Glutamatergic neuron (in vitro differentiated cells): ENCODE measurements around the gene IGLL1. TPM values are rescaled to one million over a fixed set of nuclear protein-coding genes. Genes with fewer than 3 reads are reported as not detected.
A peak's percentile ranks its signal among the peaks of the same experiment; 100 is the strongest.
"Not testable (repeated sequence)": the region's sequence is repeated elsewhere in the genome, so short reads cannot be mapped to it uniquely, and the experiment has no call there.

ENCODE experiments used
- DNase-seq: peaks from one replicate; pipeline ENCODE4 v3.0.0; 2022
- H3K27ac Mint-ChIP-seq: one replicate; pipeline ENCODE4 v1.8.0; 2020; ENCODE audit warnings: mild to moderate bottlenecking, mixed read lengths, inconsistent platforms; ENCODE audit not compliant: unreplicated experiment
- H3K27me3 Mint-ChIP-seq: one replicate; pipeline ENCODE4 v1.8.0; 2020; ENCODE audit warnings: mild to moderate bottlenecking, moderate library complexity, mixed read lengths, inconsistent platforms; ENCODE audit not compliant: unreplicated experiment
- H3K36me3 Mint-ChIP-seq: one replicate; pipeline ENCODE4 v1.8.0; 2020; ENCODE audit warnings: mild to moderate bottlenecking, mixed read lengths, inconsistent platforms; ENCODE audit not compliant: unreplicated experiment
- H3K4me1 Mint-ChIP-seq: one replicate; pipeline ENCODE4 v1.8.0; 2020; ENCODE audit warnings: mild to moderate bottlenecking, low read depth, mixed read lengths, inconsistent platforms; ENCODE audit not compliant: unreplicated experiment
- H3K4me3 Mint-ChIP-seq: one replicate; pipeline ENCODE4 v1.8.0; 2020; ENCODE audit warnings: mild to moderate bottlenecking, mixed read lengths, inconsistent platforms; ENCODE audit not compliant: unreplicated experiment
- H3K9me3 Mint-ChIP-seq: one replicate; pipeline ENCODE4 v1.8.0; 2020; ENCODE audit warnings: mild to moderate bottlenecking, moderate library complexity, mixed read lengths, inconsistent platforms; ENCODE audit not compliant: unreplicated experiment
- total RNA-seq: library from RNA; stranded (reverse); fragmentation: NEBNext Ultra II Directional; extraction: Animal tissue kit (Norgen Biotek cat#: 25700); gene quantifications from one replicate; pipeline ENCODE4 v1.2.1, GENCODE V29; 2021; ENCODE audit not compliant: unreplicated experiment
- TF ChIP-seq, protein P1 (sequence below): fragments of 200-600 bp; sonication (generic); IDR thresholded peaks from one replicate; pipeline ENCODE4 v1.5.0; 2021; ENCODE audit not compliant: partially characterized antibody, unreplicated experiment

The IGLL1 gene
- total RNA-seq, 1 donor from 2014 or later: not detected

DNA sequence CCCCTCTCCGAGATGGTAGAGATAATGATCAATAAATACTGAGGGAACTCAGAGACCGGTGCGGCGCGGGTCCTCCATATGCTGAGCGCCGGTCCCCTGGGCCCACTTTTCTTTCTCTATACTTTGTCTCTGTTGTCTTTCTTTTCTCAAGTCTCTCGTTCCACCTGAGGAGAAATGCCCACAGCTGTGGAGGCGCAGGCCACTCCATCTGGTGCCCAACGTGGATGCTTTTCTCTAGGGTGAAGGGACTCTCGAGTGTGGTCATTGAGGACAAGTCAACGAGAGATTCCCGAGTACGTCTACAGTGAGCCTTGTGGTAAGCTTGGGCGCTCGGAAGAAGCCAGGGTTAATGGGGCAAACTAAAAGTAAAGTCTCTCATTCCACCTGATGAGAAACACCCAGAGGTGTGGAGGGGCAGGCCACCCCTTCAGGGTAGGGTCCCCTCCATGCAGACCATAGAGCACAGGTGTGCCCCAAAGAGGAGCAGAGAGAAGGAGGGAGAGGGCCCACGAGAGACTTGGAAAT is 43.2 kb downstream of the IGLL1 start:
- TF ChIP-seq, protein P1, sequence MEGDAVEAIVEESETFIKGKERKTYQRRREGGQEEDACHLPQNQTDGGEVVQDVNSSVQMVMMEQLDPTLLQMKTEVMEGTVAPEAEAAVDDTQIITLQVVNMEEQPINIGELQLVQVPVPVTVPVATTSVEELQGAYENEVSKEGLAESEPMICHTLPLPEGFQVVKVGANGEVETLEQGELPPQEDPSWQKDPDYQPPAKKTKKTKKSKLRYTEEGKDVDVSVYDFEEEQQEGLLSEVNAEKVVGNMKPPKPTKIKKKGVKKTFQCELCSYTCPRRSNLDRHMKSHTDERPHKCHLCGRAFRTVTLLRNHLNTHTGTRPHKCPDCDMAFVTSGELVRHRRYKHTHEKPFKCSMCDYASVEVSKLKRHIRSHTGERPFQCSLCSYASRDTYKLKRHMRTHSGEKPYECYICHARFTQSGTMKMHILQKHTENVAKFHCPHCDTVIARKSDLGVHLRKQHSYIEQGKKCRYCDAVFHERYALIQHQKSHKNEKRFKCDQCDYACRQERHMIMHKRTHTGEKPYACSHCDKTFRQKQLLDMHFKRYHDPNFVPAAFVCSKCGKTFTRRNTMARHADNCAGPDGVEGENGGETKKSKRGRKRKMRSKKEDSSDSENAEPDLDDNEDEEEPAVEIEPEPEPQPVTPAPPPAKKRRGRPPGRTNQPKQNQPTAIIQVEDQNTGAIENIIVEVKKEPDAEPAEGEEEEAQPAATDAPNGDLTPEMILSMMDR: no peak
- DNase-seq: no peak
- peaks cover 8% of the 10 kb centered on the region for H3K9me3 Mint-ChIP-seq
- peak overlapping the region; percentile 76 for H3K27ac Mint-ChIP-seq
- H3K4me1 Mint-ChIP-seq: peaks cover 37% of the 10 kb centered on the region
- H3K27me3 Mint-ChIP-seq: peaks cover 16% of the 10 kb centered on the region
- peak overlapping the region; percentile 76 for H3K4me3 Mint-ChIP-seq
- H3K36me3 Mint-ChIP-seq: no peaks in the 10 kb centered on the region

DNA sequence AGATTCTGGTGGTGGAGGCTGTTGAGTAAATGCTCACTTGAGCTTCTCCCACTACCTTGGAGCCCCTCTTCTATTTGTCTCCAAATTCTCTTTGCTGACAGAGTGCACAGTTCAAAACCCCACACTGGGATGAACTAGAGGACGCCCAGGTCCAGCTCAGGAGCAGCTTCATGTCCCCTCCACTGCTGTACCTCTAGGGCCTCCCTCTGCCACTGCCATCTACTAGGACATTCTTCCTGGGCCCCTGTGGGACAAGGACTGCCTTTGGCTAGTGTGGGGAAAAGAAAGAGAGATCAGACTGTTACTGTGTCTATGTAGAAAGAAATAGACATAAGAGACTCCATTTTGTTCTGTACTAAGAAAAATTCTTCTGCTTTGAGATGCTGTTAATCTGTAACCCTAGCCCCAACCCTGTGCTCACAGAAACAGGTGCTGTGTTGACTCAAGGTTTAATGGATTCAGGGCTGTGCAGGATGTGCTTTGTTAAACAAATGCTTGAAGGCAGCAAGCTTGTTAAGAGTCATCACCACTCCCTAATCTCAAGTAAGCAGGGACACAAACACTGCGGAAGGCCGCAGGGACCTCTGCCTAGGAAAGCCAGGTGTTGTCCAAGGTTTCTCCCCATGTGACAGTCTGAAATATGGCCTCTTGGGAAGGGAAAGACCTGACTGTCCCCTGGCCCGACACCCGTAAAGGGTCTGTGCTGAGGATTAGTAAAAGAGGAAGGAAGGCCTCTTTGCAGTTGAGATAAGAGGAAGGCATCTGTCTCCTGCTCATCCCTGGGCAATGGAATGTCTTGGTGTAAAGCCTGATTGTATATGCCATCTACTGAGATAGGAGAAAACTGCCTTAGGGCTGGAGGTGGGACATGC is 44.1 kb downstream of the IGLL1 start:
- DNase-seq: not testable (repeated sequence)
- H3K4me3 Mint-ChIP-seq: peak overlapping the region; percentile 64

DNA sequence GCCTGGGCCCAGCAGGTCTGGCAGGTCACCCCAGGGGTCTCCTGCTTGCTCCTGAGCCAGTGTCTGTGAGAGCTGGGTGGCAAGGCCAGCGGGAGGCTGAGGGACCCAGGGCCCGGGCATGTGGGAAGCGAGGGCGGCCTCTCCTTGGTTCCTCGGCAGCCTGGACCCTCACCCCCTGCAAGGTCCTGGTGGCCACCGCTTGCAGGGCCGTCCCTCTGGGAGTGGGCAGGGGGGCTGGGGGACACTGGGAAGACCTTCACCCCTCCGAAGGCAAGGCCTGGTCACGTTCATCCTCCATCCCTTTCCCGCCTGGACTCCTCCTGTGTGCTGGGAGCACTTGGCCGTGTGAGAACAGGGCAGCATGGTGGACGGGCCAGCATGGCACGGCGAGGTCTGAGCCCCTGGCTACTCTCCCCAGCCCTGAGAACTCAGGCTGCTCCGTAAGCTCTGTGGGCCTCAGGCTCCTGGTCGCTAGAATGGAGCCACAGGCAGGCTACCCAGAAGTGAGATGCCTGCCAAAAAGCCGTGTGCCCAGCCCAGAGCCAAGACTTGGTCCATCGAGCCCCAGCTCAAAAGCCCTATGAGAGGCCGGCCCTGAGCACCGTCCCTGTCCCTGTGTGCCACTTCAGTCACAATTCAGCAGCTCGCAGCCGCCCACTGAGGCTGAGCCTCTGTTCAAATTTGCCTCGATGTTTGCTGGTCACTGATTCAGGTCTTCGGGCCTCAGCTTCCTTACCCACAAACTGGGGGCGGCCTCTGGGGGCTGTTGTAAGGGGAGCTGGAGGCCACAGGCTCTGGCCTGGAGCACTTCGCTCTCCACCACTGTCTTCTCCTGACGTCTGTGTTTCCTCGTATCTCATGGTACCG is 45.0 kb downstream of the IGLL1 start:
- H3K4me3 Mint-ChIP-seq: no peak overlapping the region
- no peak for DNase-seq

More for the DNA sequence above, 44.1 kb downstream of the IGLL1 start:
- H3K27me3 Mint-ChIP-seq: peaks cover 17% of the 10 kb centered on the region
- H3K36me3 Mint-ChIP-seq, H3K9me3 Mint-ChIP-seq: not testable (repeated sequence)
- peaks cover 37% of the 10 kb centered on the region for H3K4me1 Mint-ChIP-seq
- H3K27ac Mint-ChIP-seq: peak overlapping the region; percentile 53

DNA sequence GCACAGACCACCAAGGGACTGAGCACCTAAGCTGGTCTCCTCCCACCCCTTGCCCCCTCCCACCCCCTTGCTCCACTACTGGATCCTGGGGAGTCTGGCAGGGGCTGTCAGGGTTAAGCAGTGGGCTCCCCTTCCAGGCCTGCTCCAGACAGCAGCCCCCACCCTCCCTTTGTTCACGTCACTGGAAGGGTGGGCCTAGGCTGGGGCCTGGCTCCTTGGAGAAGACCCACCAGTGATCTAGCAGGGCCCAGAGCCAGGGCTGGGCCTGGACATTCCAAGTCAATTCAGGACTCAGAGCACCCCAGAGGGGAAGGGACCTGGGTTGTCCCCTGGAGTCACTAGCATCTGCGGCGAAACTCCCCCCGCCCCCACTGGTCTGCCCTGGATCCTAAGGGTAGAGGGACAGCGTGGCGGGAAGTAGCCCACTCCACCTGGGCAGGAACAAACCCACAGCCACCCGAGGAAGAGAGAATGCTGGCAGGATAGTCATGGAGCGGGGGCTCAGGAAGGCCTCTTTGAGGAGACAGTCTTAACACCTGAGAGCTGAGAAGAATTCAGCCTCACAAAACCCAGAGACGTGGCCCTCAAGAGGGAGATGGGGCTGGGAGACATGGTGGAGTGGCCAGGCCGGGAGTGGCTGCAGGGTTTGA is 45.8 kb downstream of the IGLL1 start:
- Mint-ChIP-seq H3K9me3 (peaks cover 10% of the 10 kb centered on the region), H3K27ac (no peak overlapping the region), H3K36me3 (no peaks in the 10 kb centered on the region), H3K4me3 (no peak overlapping the region), H3K27me3 (peaks cover 20% of the 10 kb centered on the region), H3K4me1 (peaks cover 37% of the 10 kb centered on the region)
- no peak for DNase-seq
- TF ChIP-seq, protein P1: no peak

More for the DNA sequence above, 45.0 kb downstream of the IGLL1 start:
- H3K27me3 Mint-ChIP-seq: peaks cover 17% of the 10 kb centered on the region
- peak overlapping the region; percentile 53 for H3K27ac Mint-ChIP-seq
- peaks cover 37% of the 10 kb centered on the region for H3K4me1 Mint-ChIP-seq
- H3K9me3 Mint-ChIP-seq: peaks cover 8% of the 10 kb centered on the region
- H3K36me3 Mint-ChIP-seq: no peaks in the 10 kb centered on the region
- TF ChIP-seq, protein P1: no peak

DNA sequence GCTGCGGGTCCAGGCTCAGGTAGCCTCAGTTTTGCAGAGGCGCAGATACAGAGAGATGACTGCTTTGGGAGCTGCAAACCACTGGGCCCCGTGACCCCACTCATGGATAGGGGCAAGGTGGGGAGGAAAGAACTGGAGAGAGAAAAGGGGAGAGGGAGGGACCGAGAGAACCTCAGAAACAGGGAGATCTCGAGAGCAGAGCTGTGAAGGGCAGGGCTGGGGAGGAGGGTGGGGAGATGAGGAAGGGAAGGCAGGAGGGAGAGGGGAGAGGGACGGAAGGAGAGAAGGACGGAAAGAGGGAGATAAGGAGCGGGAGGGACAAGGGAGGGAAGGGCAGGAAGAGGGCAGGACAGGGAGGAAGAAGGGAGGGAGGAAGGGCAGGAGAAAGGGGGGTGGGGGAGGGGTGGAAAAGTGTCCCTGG is 46.3 kb downstream of the IGLL1 start:
- Mint-ChIP-seq H3K9me3 (peaks cover 10% of the 10 kb centered on the region), H3K27me3 (peaks cover 22% of the 10 kb centered on the region), H3K27ac (no peak overlapping the region), H3K36me3 (no peaks in the 10 kb centered on the region), H3K4me3 (no peak overlapping the region), H3K4me1 (peaks cover 32% of the 10 kb centered on the region)
- TF ChIP-seq, protein P1: no peak
- no peak for DNase-seq
